B cell (primary cell): ENCODE data around the gene PHF8.

Source experiments
- EZH2 ChIP-seq: IDR thresholded peaks from 2 replicates; pipeline ENCODE4 v1.6.1; 2012; ENCODE audit warnings: borderline replicate concordance, low read depth, mild to moderate bottlenecking, moderate library complexity, low read length; ENCODE audit not compliant: insufficient read depth, poor library complexity, severe bottlenecking
- TF ChIP-seq, protein P1 (sequence below): fragments of 200-600 bp; IDR thresholded peaks from one replicate; pipeline ENCODE4 v1.8.0; 2022; ENCODE audit warnings: antibody characterized with exemption, mild to moderate bottlenecking

DNA sequence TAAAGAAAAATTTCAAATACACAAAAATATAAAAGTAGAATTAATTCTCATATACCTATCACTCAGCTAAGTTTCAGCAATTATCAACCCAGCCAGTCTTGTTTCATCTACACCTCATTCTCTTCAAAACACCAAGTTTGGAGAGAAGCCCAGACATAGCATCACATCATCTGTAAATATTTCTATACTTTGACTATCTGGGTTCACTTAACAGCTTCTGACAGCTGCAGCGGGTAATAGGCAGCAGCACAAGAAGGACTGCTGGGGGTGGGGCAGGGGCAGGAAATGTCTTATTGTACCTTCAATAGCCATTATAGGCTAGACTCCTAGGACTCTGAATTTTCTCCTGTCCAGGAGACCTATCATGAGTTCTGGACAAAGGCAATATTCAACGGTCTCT lies 54.1 kb downstream of the PHF8 start:
- TF ChIP-seq, protein P1, sequence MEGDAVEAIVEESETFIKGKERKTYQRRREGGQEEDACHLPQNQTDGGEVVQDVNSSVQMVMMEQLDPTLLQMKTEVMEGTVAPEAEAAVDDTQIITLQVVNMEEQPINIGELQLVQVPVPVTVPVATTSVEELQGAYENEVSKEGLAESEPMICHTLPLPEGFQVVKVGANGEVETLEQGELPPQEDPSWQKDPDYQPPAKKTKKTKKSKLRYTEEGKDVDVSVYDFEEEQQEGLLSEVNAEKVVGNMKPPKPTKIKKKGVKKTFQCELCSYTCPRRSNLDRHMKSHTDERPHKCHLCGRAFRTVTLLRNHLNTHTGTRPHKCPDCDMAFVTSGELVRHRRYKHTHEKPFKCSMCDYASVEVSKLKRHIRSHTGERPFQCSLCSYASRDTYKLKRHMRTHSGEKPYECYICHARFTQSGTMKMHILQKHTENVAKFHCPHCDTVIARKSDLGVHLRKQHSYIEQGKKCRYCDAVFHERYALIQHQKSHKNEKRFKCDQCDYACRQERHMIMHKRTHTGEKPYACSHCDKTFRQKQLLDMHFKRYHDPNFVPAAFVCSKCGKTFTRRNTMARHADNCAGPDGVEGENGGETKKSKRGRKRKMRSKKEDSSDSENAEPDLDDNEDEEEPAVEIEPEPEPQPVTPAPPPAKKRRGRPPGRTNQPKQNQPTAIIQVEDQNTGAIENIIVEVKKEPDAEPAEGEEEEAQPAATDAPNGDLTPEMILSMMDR, result no peak
- no peak for TF ChIP-seq EZH2
